ENCODE results near the gene FLRT1.

The FLRT1 gene

DNA sequence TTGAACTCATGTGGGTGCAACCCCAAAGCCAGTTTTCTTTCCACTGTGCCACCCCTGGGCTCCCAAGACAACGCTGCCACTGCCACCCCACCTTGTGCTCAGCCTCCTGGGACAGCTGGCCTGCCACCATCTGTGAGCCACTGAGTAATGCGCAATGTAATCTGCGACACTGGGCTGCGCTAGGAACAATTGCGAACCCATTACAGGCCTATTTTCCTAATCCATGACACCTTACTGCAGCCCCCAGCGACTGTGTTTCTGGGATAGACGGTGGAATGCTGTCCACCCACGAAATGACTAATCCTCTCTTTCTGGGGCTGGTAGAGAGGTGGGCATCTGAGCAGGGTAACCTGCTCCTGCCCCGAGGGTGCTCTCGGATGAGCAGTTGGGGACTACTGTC, 22.2 kb downstream of the FLRT1 start:
- no peak overlapping the region for H3K27ac ChIP-seq
- TF ChIP-seq, protein P1, sequence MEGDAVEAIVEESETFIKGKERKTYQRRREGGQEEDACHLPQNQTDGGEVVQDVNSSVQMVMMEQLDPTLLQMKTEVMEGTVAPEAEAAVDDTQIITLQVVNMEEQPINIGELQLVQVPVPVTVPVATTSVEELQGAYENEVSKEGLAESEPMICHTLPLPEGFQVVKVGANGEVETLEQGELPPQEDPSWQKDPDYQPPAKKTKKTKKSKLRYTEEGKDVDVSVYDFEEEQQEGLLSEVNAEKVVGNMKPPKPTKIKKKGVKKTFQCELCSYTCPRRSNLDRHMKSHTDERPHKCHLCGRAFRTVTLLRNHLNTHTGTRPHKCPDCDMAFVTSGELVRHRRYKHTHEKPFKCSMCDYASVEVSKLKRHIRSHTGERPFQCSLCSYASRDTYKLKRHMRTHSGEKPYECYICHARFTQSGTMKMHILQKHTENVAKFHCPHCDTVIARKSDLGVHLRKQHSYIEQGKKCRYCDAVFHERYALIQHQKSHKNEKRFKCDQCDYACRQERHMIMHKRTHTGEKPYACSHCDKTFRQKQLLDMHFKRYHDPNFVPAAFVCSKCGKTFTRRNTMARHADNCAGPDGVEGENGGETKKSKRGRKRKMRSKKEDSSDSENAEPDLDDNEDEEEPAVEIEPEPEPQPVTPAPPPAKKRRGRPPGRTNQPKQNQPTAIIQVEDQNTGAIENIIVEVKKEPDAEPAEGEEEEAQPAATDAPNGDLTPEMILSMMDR (IDR thresholded peaks at IDR 0.05): no peak
- no peak for TF ChIP-seq ZFX (IDR thresholded peaks at IDR 0.05; ENCODE audit: borderline replicate concordance)

DNA sequence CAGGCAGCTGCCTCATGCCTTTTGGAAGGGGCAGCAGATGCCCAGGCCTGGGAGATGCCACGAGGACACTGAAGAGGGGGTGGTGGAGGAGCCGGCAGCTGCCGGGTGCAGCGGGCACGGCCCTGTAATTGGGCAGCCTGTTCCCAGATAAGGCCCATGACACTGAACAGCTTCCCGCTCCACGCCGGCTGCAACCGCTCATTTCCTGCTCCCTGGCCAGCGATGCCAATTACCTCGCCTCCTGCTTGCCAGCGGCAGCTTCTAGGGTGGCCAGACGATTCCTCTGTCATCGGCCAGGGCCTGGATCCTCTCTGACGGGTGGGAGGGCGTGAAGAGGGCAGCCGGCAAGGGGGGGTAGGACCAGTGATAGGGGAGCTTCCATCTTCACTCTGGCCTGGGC, 22.8 kb downstream of the FLRT1 start:
- H3K27ac ChIP-seq: no peak overlapping the region
- TF ChIP-seq, protein P1 (IDR thresholded peaks at IDR 0.05): no peak
- no peak for TF ChIP-seq ZFX (IDR thresholded peaks at IDR 0.05; ENCODE audit: borderline replicate concordance)

DNA sequence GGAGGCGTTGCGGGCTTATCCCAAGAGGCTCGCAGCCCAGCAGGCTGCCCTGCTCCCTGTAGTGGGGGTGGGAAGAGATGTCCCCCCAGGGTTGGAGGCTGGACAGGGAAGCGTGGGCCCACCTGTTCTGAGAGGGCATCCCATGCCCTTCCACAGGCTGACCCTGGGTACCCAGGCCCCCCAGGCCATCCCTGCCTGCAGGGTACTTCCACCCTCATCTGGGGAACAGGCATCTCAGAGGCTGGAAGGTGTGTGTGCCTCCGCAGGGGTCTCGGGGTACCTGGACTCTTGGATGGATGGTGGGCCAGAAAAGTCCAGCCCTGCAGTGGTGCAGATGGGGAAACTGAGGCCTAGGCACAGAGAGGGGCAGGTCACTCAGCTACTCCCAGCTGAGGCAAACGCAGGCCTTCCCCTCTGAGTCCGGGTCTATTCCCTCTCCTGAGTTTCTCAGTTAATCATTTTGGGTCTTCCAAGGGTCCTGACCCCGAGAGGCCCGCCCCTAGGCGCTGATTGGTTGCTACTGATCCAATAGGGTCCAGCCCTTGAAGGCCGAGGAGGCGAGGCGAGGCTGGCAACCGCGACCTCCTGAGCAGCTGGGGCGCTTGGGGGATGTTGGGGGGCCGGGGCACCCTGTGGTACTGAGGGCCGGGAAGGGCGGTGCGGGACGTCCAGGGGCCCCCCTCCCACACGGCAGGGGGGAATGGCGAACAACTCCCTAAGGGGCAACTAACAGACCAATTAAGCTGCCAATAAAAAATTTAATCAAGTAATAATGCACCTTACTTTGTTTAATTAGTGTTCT, 23.8 kb downstream of the FLRT1 start:
- TF ChIP-seq, protein P1 (IDR thresholded peaks at IDR 0.05): no peak
- no peak for TF ChIP-seq ZFX (IDR thresholded peaks at IDR 0.05; ENCODE audit: borderline replicate concordance)
- no peak overlapping the region for H3K27ac ChIP-seq

DNA sequence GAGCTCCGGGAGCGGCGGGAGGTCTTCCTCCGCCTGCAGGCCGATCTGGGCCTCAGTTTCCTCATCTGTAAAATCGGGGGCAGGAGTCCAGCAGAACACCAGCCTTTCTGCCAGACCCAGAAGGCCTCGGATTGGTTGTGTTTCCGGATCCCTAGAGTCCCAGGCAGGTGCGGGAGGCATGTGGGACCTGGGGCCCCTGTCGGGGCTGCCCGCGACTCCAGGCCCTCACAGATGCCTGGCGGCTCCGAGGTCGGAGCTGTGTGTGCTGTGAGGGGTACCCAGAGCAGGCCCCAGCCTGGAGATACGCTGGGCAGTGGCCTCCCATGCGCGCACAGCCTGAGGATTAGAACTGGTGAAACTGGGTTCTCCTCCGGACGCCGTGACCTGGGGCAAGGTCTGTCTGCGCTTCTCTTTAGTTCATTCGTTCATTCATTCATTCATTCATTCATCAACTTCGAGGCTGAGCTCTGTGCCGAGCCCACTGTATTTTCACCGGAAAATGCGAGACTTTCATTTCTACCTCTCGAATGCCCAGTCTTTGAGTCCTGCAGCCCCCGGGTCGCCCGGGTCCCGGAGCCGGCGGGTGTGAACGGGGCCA, 24.6 kb downstream of the FLRT1 start:
- no peak overlapping the region for H3K27ac ChIP-seq
- no peak for TF ChIP-seq ZFX (IDR thresholded peaks at IDR 0.05; ENCODE audit: borderline replicate concordance)
- TF ChIP-seq, protein P1 (IDR thresholded peaks at IDR 0.05): no peak

DNA sequence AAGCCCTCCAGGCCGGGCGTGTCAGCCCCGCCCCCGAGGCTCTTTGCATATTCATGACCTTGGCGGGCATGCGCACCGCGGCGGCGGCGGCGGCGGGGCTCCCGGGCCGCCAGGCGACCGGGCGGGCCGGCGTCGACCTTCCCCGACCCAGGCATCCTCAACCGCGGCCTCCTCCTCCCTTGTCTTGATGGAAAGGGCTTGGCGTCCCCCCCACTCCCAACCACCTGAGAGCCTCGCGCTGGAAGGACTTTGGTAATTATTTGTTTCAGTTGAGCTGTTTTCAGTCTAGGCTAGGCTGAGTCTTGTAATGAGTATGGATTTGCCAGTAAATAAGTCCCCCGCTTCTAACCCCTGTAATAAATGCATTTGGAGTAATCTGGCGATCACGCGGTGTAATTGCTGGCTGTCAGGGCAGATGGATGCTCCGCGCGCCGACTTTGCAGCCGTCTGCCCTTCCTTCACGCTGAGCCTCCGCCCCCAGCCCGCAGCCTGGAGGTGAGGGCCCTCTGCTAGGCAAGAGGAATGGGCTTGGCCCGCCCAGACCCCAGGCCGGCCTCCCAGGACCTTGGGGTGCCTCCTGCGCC, 25.2 kb downstream of the FLRT1 start:
- no peak overlapping the region for H3K27ac ChIP-seq
- no peak for TF ChIP-seq ZFX (IDR thresholded peaks at IDR 0.05; ENCODE audit: borderline replicate concordance)
- TF ChIP-seq, protein P1 (IDR thresholded peaks at IDR 0.05): no peak

DNA sequence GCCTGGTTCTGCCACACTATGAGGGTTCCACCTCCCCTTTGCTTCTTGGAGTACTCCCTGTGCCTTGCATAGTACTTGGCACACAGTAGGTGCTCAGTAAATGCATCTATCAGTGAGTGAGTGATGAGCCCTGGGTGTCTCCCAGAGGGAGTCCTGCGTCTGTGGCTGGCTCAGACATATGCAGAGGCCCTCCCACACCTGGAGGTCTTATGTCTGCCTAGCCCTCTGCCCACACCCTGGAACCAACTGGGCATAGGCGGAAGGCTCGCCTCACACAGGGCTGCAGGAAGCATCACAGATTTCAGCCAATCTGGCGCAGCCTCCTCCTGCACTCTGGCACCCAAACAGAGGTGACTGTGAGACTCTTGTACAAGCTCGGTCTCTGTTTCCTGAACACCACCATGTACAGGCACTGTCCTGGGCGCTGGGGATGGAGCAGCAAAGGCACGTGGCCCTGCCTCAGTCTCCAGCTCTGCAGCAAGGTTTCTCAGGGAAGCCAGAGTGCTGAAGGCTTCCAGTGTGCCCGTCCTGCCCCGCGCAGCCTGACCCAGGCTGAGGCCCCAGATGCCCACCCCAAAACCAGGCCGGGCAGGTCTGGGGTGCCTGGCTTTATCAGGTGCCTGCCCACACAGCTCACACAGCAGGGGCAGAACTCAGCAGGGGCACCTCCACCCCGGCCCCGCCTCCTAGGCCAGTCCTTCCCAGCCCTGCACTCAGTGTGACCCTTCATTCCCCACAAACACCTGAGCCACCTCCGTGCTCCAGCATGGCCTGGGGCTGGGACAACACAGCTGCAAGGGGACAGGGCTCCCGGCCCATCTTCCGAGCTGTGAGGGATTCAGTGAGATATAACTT, 26.7 kb downstream of the FLRT1 start:
- H3K27ac ChIP-seq: no peak overlapping the region
- TF ChIP-seq, protein P1 (IDR thresholded peaks at IDR 0.05): no peak
- no peak for TF ChIP-seq ZFX (IDR thresholded peaks at IDR 0.05; ENCODE audit: borderline replicate concordance)

Measured in 22Rv1 (cell line).